Measurements from ENCODE around the gene COLEC12.

Gene COLEC12

DNA sequence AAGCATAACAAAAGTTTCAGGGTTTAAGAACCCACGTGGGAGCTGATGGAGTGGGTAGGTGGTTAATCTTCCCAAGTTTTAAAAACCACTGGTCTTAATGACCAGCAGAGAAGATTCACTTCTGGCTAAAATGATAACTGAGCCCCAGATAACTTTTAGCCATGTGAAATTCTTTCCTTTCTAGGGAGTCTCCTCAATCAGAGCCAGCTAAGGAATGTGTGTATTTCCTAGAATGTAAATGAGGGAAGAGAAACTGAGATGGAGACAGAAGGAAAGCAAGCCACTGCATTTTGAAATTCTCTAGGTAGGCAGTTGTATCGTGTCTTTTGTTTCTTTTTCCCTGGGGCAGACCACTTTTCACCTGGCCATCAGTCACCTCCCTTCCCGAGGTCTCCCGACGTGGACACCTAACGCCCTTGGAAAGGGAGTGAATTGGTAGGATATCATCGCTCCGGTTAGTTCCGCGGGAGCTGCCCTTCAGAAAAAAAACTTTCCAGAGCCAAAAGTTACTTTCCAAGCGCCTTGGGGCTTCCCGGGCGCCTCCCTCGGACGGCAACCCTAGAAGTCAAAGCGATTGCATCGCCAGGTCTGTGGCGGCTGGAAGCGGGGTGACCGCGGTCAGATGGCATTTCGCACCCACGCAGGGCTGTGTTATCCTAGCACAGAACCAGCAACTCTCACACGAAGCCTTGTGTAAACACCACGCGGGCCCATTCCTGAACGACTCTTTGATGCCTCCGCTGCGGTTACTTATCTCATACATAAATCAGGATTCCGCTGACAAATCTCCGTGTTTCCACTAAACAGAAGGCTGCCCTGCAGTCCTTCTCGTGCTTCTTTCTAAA lies 1.3 kb downstream of the COLEC12 start:
- no peaks in the 10 kb centered on the region for H3K36me3 ChIP-seq (ENCODE audit: control insufficient read depth in 1 of 2, insufficient read depth in 2 of 2, low read length in 2 of 2)
- H2BK12ac ChIP-seq (ENCODE audit: low read length) = no peak overlapping the region
- H3K14ac ChIP-seq (ENCODE audit: low read length) = no peak overlapping the region
- peaks cover 9 to 20% of the 10 kb centered on the region in 2 experiments for H3K4me1 ChIP-seq (ENCODE audit: control insufficient read depth in 1 of 2, insufficient read depth in 2 of 2, low read length in 2 of 2)
- no peaks in the 10 kb centered on the region for H3K9me3 ChIP-seq (ENCODE audit: insufficient read depth, low read depth, low read length)
- no peak overlapping the region for H3K18ac ChIP-seq (ENCODE audit: low read length)
- H2BK5ac ChIP-seq (ENCODE audit: low read depth, low read length, poor library complexity) = no peak overlapping the region
- H3K4ac ChIP-seq (ENCODE audit: low read depth, low read length) = no peak overlapping the region
- H4K12ac ChIP-seq (ENCODE audit: low read depth, low read length) = no peak overlapping the region
- H3K9ac ChIP-seq (ENCODE audit: low read length) = no peak overlapping the region
- no peak overlapping the region for H2AK5ac ChIP-seq (ENCODE audit: low read length)
- no peaks in the 10 kb centered on the region for H3K79me2 ChIP-seq (ENCODE audit: control insufficient read depth, insufficient read depth, low read length, poor library complexity)
- H3K27ac ChIP-seq (ENCODE audit: low read depth, low read length) = peak overlapping the region; percentile 13
- H4K8ac ChIP-seq (ENCODE audit: low read depth, low read length) = no peak overlapping the region
- no peak overlapping the region for H3K4me3 ChIP-seq (ENCODE audit: low read depth, low read length)
- peaks cover 19% of the 10 kb centered on the region for H3K27me3 ChIP-seq (ENCODE audit: insufficient read depth, low read length)
- H3K4me2 ChIP-seq (ENCODE audit: low read length) = peak overlapping the region; percentile 98
- DNase-seq = peak; percentile 86 to 95
- H4K91ac ChIP-seq (ENCODE audit: low read depth, low read length) = no peak overlapping the region
- no peak overlapping the region for H2BK120ac ChIP-seq (ENCODE audit: insufficient read depth, low read length, poor library complexity)
- no CpG with 5 or more reads among the region's 32 CpGs for WGBS (ENCODE audit: extremely low coverage, insufficient coverage, insufficient read length)
- no peak overlapping the region for H3K23ac ChIP-seq (ENCODE audit: low read length)
- no peak overlapping the region for H2AFZ ChIP-seq (ENCODE audit: insufficient read depth, low read length, poor library complexity)
- peaks cover 2% of the 10 kb centered on the region for H3K79me1 ChIP-seq (ENCODE audit: low read length)

DNA sequence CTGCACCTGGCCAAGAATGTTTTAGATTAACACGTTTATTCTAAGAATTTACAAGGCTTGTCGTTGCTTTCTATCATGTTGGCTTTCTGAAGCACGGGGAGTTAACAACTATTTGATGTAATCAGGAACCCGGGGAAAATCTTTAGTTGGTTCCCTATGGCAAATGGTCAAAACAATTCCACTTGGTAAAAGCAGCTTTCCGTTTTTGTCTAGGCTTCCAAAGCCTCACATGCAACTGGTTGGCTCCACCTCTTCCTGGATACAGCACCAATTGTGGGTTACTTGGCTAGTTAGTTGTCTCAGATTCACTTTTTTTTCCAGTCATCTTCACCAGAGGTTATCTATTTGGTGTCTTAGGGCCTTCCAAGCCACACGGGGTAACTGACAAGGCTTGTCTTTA lies 2.8 kb downstream of the COLEC12 start:
- Histone ChIP-seq H2BK5ac (ENCODE audit: low read depth, low read length, poor library complexity) (no peak overlapping the region), H3K79me2 (ENCODE audit: control insufficient read depth, insufficient read depth, low read length, poor library complexity) (no peaks in the 10 kb centered on the region), H2BK120ac (ENCODE audit: insufficient read depth, low read length, poor library complexity) (no peak overlapping the region), H3K79me1 (ENCODE audit: low read length) (peaks cover 2% of the 10 kb centered on the region), H2BK12ac (ENCODE audit: low read length) (no peak overlapping the region), H3K27ac (ENCODE audit: low read depth, low read length) (no peak overlapping the region), H3K9ac (ENCODE audit: low read length) (no peak overlapping the region), H2AFZ (ENCODE audit: insufficient read depth, low read length, poor library complexity) (no peak overlapping the region), H3K14ac (ENCODE audit: low read length) (no peak overlapping the region), H3K9me3 (ENCODE audit: insufficient read depth, low read depth, low read length) (no peaks in the 10 kb centered on the region), H3K4ac (ENCODE audit: low read depth, low read length) (no peak overlapping the region), H2AK5ac (ENCODE audit: low read length) (no peak overlapping the region), H3K36me3 (ENCODE audit: control insufficient read depth in 1 of 2, insufficient read depth in 2 of 2, low read length in 2 of 2) (no peaks in the 10 kb centered on the region), H3K4me3 (ENCODE audit: low read depth, low read length) (no peak overlapping the region), H3K18ac (ENCODE audit: low read length) (no peak overlapping the region), H3K23ac (ENCODE audit: low read length) (no peak overlapping the region), H4K91ac (ENCODE audit: low read depth, low read length) (no peak overlapping the region), H4K12ac (ENCODE audit: low read depth, low read length) (no peak overlapping the region), H4K8ac (ENCODE audit: low read depth, low read length) (no peak overlapping the region), H3K4me2 (ENCODE audit: low read length) (no peak overlapping the region), H3K27me3 (ENCODE audit: insufficient read depth, low read length) (peaks cover 19% of the 10 kb centered on the region), H3K4me1 (ENCODE audit: control insufficient read depth in 1 of 2, insufficient read depth in 2 of 2, low read length in 2 of 2) (peaks cover 5 to 18% of the 10 kb centered on the region in 2 experiments)
- DNase-seq = peak in 1 of 2 donors; percentile 61
- no CpG with 5 or more reads among the region's 6 CpGs for WGBS (ENCODE audit: extremely low coverage, insufficient coverage, insufficient read length)

DNA sequence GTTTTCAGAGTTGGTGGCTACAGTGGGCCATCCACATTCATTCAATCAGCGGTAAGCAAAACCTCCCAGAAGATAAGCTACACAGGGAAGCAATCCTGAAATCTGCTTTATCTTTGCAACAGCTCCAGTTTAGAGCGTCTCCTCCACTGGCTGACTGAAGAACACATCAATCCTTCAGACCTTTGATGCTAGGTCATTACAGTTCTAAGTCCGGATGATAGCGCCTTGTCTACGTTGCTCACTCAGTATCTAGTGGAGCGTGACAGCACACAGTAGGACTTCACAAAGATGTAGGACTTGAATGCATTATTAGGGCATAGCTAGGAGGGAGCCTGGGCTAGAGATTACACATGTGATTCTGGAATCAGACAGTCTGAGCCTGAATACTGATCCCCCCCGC lies 5.0 kb downstream of the COLEC12 start:
- H3K27ac ChIP-seq (ENCODE audit: low read depth, low read length) = no peak overlapping the region
- H3K27me3 ChIP-seq (ENCODE audit: insufficient read depth, low read length) = peaks cover 9% of the 10 kb centered on the region
- H3K9ac ChIP-seq (ENCODE audit: low read length) = no peak overlapping the region
- no peaks in the 10 kb centered on the region for H3K79me2 ChIP-seq (ENCODE audit: control insufficient read depth, insufficient read depth, low read length, poor library complexity)
- no peak overlapping the region for H2BK120ac ChIP-seq (ENCODE audit: insufficient read depth, low read length, poor library complexity)
- no peak overlapping the region for H3K18ac ChIP-seq (ENCODE audit: low read length)
- DNase-seq = no peak
- no peaks in the 10 kb centered on the region for H3K9me3 ChIP-seq (ENCODE audit: insufficient read depth, low read depth, low read length)
- peaks cover 2% of the 10 kb centered on the region for H3K79me1 ChIP-seq (ENCODE audit: low read length)
- H4K12ac ChIP-seq (ENCODE audit: low read depth, low read length) = no peak overlapping the region
- no peak overlapping the region for H3K4me2 ChIP-seq (ENCODE audit: low read length)
- no CpG with 5 or more reads among the region's 7 CpGs for WGBS (ENCODE audit: extremely low coverage, insufficient coverage, insufficient read length)
- H3K4me1 ChIP-seq (ENCODE audit: control insufficient read depth in 1 of 2, insufficient read depth in 2 of 2, low read length in 2 of 2) = peaks cover 10 to 19% of the 10 kb centered on the region in 2 experiments
- no peak overlapping the region for H3K23ac ChIP-seq (ENCODE audit: low read length)
- no peak overlapping the region for H2AK5ac ChIP-seq (ENCODE audit: low read length)
- H2BK5ac ChIP-seq (ENCODE audit: low read depth, low read length, poor library complexity) = no peak overlapping the region
- no peak overlapping the region for H3K4me3 ChIP-seq (ENCODE audit: low read depth, low read length)
- H3K4ac ChIP-seq (ENCODE audit: low read depth, low read length) = no peak overlapping the region
- H3K36me3 ChIP-seq (ENCODE audit: control insufficient read depth in 1 of 2, insufficient read depth in 2 of 2, low read length in 2 of 2) = no peaks in the 10 kb centered on the region
- H2AFZ ChIP-seq (ENCODE audit: insufficient read depth, low read length, poor library complexity) = no peak overlapping the region
- H4K8ac ChIP-seq (ENCODE audit: low read depth, low read length) = no peak overlapping the region
- no peak overlapping the region for H4K91ac ChIP-seq (ENCODE audit: low read depth, low read length)
- no peak overlapping the region for H3K14ac ChIP-seq (ENCODE audit: low read length)
- H2BK12ac ChIP-seq (ENCODE audit: low read length) = no peak overlapping the region

DNA sequence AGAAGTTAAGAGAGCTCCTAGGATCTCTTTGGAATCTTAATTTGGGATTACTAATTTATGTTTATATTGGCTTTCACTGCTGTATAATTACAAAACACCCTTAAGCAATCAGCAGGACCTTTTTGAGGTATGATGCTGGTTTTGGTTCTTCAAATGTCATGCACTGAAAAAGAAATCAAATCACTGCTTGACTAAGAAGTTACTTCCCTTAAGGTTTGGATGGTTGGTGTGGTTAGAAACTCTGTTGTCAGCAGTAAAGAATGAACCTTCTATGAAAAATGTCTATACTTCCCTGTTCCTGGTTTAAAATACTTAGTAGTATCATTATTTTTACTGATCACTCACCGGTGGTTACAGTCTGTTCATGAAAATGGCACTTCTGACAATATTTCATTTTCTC lies 5.5 kb downstream of the COLEC12 start:
- WGBS (ENCODE audit: extremely low coverage, insufficient coverage, insufficient read length) = no CpG with 5 or more reads among the region's 1 CpG
- Histone ChIP-seq H3K79me2 (ENCODE audit: control insufficient read depth, insufficient read depth, low read length, poor library complexity) (no peaks in the 10 kb centered on the region), H2AK5ac (ENCODE audit: low read length) (no peak overlapping the region), H2BK5ac (ENCODE audit: low read depth, low read length, poor library complexity) (no peak overlapping the region), H3K9ac (ENCODE audit: low read length) (no peak overlapping the region), H3K18ac (ENCODE audit: low read length) (no peak overlapping the region), H3K36me3 (ENCODE audit: control insufficient read depth in 1 of 2, insufficient read depth in 2 of 2, low read length in 2 of 2) (no peaks in the 10 kb centered on the region), H4K12ac (ENCODE audit: low read depth, low read length) (no peak overlapping the region), H2BK120ac (ENCODE audit: insufficient read depth, low read length, poor library complexity) (no peak overlapping the region), H3K9me3 (ENCODE audit: insufficient read depth, low read depth, low read length) (no peaks in the 10 kb centered on the region), H3K4ac (ENCODE audit: low read depth, low read length) (no peak overlapping the region), H4K8ac (ENCODE audit: low read depth, low read length) (no peak overlapping the region), H3K4me3 (ENCODE audit: low read depth, low read length) (no peak overlapping the region), H3K27ac (ENCODE audit: low read depth, low read length) (no peak overlapping the region), H3K23ac (ENCODE audit: low read length) (no peak overlapping the region), H3K4me1 (ENCODE audit: control insufficient read depth in 1 of 2, insufficient read depth in 2 of 2, low read length in 2 of 2) (peaks cover 11 to 19% of the 10 kb centered on the region in 2 experiments), H3K4me2 (ENCODE audit: low read length) (no peak overlapping the region), H2BK12ac (ENCODE audit: low read length) (no peak overlapping the region), H3K14ac (ENCODE audit: low read length) (no peak overlapping the region), H4K91ac (ENCODE audit: low read depth, low read length) (no peak overlapping the region), H3K27me3 (ENCODE audit: insufficient read depth, low read length) (peaks cover 5% of the 10 kb centered on the region), H3K79me1 (ENCODE audit: low read length) (peaks cover 2% of the 10 kb centered on the region), H2AFZ (ENCODE audit: insufficient read depth, low read length, poor library complexity) (no peak overlapping the region)
- DNase-seq = no peak
